ENCODE measurements around the gene SORCS1.

The SORCS1 gene

DNA sequence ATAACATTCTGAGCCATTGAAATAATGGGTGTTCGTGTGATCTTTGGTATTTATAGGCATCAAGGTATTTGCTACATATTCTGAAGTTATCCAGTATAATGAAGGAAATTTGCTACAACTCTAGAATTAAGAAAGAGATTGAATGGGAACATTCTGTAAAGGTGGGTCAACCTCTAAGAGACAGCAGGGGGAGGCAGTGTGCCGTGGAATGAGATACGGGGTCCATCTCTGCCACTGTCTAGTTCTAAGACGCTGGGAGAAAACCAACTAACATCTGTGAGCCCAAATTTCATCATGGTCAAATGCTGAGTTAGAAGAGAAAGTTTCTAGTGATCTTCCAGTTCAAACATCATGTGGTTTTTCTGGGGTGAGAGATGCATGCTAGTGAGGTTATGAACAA is 368.9 kb downstream of the SORCS1 start:
- DNase-seq = no peak

DNA sequence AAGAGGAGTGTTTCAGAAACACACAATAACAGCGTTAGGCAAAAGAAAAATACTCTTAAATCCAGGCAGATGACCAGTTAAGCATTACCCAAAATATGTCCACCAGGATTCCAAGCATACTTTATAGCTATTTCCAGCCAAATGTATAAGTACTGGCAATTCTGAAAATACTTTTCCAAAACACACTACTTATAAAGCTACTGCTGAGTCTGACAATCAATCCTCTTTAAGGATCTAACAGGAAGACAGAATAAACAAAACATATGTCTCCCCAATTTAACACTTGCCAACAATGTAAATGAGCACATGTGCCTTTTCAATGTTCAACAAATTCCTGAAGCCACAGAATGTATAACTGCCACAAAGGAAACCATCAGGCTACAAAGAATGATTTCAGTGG is 370.9 kb downstream of the SORCS1 start:
- no peak for DNase-seq

DNA sequence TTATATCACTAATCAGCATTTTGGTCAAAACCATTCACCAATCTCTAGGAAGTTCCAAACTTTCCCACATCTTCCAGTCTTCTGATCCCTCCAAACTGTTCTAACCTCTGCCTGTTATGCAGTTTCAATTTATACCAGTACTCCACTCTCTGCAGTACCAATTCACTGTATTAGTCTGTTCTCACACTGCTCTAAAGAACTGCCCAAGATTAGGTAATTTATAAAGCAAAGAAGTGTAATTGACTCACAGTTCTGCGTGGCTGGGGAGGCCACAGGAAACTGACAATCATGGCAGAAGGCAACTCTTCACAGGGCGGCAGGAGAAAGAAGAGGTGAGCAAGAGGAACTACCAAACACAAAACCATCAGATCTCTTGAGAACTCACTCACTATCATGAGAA is 374.9 kb downstream of the SORCS1 start:
- no peak for DNase-seq

DNA sequence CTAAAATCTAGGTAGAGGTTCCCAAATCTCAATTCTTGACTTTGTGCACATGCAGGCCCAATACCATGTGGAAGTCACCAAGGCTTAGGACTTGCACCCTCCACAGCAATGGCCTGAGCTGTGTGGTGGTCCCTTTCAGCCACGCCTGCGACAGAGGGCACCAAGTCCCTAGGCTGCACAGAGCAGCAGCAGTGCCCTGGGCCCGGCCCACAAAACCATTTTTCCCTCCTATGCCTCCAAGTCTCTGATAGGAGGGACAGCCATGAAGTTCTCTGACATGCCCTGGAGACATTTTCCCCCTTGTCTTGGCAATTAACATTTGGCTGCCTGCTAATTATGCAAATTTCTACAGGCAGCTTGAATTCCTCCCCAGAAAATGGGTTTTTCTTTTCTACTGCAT is 375.5 kb downstream of the SORCS1 start:
- no peak for DNase-seq

DNA sequence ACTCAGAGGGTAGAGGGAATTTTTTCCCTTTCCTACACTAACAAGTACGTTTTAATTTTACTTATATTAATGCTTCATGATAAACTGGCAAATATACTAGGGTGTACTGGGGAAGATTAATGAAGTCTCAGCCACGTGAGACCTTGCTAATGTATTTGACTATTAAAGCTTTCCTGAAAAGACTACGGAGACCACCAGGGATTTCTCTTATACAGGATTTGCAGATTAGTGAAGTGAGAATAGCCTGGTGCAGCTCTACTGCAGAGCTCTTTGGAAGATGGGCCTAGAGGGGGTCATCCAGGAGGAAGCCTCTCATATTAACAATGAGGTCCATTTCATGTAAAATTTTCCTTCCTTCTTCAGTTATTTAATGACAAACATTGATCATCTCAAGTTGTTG is 379.0 kb downstream of the SORCS1 start:
- no peak for DNase-seq

DNA sequence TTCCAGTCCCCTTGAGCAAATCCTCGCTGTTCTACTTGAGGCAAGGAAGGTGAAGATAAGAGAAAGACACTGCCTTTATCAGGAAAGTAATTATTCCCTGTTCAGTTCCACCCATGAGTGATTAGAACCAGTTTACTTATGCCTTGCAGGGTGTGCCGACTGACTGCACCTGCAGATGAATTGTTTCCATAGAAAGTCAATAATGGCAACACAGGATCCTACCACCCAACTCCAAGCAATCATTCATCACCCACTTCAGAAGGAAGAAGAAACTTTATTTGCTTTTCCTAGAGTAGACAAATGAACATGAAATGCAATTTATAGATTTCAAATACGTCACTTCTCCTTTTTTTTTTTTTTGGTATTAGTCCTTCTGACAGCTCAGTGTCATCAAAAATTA is 383.9 kb downstream of the SORCS1 start:
- DNase-seq = no peak

DNA sequence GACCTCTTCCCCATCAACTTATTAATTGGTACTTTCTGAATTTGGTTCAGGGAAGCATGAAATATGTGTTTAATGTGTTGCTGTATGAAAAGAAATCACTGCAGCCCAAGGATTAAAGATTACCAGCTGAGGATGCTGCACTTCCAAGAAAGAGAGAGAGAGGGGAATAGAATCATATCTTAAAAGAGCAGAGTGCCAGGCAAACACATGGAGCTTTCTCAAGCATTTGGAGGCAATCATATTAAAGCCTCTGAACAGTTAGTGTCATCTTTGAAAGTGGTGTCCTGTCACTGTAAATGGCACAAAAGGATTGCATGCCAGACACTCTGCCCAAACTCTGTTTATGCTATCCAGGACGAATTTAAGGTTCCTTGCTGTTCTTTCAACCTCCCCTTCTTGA is 386.7 kb downstream of the SORCS1 start:
- DNase-seq = no peak

DNA sequence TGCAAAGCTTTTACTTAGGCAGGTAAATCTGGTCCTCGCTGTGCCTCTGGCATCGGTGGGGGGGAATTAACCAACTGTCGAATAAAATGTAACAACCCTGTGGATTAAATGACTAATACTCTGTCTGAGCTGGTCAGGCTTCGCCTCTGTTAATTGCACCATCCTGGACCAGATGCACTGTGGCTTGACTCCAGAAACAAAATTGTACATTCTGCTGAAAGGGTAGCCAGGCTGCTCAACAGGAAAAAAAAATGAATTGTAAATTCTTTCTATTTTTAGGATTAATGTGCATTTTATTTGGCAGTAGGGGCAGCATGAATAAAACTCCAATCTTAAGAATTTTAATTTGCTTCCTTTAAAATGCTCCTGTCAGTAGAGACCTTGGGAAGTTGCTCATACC is 389.4 kb downstream of the SORCS1 start:
- DNase-seq = no peak

DNA sequence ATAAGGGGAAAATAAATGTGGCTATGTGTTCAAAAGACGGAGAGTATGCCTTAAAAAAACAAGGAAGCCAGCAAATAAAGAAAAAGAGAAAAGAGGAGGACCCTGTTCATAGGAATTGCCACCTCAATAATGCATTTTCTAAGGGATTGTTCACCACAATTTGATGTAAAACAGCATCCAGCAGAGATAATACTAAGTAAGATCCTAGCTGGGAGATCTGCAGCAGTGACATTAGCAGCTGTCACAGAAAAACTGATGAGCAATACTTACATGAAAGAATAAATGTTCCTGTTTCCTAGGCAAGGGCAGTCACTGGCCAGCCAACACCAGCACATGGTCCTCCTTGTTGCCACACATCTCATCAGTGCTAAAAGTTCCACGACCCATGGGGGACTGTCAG is 391.5 kb downstream of the SORCS1 start:
- DNase-seq = no peak

DNA sequence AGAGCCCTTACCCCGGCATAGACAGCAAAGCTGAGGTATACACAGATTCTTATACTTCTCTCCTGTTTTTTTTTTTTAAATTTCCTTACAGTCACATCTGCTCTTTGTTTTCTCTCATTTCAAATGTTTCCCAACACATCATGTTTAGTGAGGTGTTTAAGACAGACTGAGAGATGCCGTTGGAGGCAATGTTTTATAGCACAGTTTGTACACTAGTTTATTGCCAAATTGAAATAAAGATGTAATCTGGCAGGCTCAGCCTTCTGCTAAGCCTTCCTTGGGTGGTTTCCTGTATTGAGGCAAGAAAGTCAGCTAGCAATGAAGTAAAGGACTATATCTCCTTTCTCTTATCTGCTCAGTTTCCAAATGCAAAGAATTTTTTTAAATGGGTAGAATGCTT is 393.4 kb downstream of the SORCS1 start:
- DNase-seq = no peak

DNA sequence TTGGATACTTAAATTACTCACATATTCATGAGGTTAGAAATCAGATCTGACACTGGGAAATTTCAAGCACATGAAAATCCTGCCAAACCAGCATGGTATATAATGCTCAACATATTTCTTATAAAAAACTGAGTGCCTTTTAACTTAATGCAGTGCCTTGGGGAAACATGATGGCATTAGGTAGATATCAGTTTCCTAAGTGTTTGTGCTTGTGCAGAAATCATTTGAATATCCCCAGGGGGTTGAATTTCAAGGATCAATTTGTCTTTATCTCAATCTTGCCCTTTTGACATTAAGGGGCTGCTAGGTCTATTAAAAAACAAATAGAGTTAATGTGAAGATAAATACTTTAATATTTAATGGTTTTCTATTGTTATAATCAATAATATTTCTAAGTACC is 396.3 kb downstream of the SORCS1 start:
- DNase-seq = no peak

DNA sequence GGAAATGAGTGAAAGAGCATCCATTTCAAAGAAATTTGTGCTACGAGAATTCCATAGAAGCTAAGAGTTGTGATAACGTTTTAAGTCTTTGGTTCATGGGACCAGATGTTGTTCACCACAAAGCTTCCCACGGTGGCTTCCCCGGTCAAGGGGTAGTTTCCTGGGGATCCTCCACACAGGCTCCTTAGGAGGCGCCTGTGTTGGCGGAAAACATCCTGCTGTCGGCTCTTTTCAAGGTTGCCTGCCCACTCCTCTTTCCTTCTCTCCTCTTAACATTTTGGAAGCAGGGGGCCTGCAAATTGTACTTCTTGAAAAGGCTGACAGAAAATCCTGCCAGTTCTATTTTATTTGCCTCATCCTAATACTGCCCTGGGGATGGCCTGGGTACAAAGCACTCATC is 398.6 kb downstream of the SORCS1 start:
- no peak for DNase-seq

DNA sequence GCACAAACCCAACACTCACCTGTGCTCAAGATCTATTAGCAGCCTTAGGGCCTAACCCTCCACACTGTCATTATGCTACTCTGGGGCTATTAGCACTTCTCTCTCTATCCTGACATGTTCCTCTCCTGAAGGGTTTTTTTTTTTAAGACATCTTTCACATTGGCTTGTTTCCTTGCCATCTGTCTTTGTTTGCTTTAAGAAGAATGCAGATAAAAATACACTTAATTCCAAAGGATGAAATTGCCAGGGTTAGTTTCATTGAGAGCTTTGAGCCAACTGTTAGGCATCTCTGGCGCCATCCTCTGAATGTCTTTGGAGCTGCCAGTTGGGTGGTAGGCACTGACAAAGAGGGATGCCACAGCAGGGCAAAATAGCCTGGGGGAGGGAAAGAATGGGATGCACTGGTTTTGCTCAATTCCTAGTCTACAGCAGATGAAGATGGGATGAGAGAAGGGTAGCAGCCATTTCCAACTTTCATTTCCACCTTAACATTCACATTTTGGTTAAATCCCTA is 399.2 kb downstream of the SORCS1 start:
- DNase-seq = no peak

DNA sequence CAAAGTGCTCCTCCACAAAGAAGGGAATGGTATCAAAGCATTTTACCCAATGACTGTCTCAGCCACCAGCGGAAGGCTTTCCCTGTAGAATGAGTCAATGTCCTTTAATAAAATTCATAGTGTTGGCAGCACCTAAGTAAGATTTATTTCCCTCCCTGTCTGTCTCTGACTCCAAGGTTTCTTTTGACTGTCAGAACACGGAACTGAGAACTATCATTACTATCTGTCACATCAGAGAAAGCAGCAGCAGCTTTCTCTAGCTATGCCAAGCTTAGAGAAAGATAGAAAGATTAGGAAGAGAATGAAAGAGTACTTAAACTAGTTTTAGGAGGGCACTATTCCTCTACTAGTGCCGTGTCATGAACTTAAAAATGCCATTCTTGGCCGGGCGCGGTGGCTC is 400.1 kb downstream of the SORCS1 start:
- no peak for DNase-seq

DNA sequence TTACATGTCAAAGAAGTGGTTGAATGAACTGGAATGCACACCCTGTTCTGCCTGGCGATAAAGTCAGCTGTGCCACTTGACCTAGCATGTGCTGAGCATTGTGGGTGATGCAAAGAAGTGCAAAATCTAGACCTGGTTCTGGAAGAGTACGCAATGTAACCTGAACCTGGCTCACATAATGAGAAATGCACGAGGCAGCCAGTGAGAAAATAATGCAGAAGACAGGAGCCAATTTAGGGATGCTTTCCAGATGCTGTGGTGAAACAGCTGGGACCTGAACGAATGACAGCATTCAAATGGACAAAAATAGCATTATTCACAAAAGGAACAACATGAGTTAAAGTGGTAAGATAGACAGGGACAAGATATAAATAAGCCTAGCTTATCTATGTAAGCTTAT is 402.6 kb downstream of the SORCS1 start:
- DNase-seq = no peak

DNA sequence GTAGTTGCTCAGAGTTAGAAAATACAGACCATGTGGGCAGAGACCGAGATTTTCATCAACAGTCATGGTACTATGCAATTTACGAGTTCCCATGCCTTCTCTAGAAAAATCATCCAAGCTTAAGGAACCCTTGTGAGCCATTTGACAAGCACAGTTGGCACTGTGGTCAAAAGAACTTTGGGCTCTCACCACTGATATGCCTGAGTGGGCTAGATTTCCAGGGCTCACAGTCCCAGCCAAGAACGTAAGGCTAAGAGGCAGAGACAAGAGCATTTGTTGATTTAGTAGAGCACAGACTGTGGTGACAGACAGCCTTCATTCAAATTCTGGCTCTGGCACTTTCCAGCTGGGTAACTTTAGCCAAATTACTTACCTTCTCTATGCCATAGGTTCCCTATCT is 407.0 kb downstream of the SORCS1 start:
- no peak for DNase-seq

DNA sequence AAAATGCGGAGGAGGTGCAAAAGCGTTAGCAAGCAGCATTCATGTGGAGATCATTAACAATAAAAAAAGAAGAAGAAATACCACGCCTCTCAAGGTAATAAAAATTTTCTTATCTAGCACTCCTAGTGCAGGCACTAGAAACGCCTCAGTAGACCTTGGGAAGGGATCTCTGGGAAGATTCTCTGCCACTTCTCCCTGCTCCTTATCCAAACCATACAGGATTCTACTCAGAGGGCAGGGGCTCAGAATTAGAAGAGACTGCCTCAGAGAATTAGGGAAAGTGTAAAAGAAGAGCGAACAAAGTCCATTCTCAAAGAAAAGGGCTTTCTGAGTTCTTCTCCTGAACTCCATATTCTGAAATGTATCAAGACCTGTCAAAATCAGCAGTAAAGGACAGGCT is 413.4 kb downstream of the SORCS1 start:
- no peak for DNase-seq

DNA sequence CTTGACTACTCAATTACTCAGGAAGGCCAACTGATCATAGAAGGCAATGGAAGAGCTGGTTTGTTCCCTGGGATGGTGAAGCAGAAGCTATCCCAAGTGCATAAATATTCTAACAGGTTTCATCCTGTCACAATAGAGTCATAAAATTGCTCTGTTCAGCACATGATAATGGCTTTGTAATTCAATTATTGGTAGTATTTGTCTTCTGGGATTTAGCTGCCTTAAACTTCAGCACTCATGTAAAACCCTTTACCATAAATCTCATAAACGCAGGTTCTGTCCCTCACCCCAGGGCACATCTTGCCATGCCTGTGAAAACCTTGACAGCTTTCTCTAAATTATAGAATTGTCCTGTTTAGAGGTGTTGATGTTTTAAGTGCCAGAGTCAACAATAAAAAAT is 417.6 kb downstream of the SORCS1 start:
- DNase-seq = no peak

DNA sequence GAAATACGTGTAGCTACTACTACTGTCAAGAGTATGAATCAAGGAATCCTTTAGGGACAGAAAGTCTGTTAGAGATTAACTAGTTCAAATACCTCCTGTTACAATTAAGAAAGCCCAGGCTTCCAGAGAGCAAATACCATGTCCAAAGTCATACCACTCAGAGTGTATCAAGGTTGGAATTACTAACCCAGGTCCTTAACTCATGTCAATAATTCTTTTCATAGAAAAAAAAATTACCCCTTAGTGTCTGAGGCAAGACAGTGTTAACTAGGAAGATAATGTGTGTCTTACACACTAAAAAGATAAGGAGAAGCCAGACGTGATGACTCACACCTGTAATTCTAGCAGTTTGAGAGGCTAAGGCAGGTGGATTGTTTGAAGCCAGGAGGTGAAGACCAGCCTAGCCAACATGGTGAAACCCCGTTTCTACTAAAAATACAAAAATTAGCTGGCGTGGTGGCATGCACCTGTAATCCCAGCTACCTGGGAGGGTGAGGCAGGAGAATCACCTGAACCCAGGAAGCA is 423.4 kb downstream of the SORCS1 start:
- no peak for DNase-seq

DNA sequence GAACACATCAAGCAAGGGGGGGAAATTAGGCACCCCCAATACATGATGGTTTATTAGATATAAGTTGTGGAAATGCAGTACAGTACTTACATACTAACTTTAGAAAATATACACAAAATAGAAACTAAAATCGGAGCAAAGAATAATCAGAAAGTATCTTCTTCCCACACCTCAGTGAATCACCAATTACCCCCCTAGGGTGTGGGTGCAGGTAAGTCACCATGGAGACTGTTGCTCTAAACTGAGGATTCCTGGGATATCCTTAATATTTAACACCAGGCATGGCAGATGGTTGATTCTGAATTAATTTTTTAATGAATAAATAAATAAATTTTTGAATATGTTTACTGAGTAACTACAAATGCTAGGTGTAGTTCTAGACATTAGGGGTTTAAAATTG is 424.4 kb downstream of the SORCS1 start:
- no peak for DNase-seq

DNA sequence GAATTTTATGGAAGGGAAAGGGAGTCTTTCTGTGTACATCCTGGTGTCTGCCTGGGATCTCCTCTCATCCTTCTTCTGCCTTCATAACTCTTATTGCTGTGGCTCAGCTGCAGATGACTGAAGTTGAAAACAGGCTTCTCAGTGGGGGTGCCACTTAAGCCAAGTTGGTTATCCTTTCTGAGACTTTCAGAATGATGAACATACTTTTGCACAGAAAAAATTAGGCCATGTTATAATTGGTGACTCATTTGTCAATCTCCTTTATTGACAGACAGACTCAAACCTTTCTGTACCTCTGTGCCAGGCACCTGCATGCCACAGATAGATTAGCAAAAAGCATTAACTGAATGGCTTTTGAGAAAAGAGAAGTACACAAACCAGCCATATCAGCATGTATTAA is 430.3 kb downstream of the SORCS1 start:
- no peak for DNase-seq

DNA sequence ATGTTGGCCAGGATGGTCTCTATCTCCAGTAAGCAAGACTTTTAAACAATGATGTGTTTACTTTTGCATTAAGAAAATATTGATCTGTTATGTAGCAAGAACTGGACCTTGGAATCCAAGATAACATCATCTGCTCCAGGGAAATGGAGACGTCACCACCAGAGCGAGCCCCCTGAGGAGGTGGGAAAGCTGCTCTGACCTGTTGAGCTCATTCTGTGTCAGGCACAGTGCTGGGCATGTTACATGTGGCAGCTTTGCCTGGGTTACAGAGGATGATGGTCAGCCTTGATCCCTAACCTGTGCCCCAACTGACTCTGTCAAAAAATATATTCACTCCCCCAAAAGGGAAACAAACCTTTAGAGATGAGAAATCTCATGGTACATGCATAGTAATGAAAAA is 436.3 kb downstream of the SORCS1 start:
- DNase-seq = no peak

DNA sequence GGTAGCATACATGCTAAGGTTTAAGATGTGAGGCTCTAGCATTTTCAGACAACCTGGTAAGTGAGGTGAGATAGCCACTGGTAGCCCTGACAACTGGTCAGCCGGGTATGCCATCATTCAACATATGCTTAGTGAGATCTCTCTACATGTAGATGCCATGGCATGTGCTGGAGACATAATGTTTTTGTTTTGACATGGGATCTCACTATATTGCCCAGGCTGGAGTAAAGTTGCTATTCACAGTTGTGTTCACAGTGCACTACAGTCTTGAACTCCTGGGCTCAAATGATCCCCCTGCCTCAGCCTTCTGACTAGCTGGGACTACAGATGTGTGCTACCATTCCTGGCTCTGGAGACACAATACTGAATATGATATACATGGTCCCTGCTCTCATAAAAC is 437.3 kb downstream of the SORCS1 start:
- no peak for DNase-seq

DNA sequence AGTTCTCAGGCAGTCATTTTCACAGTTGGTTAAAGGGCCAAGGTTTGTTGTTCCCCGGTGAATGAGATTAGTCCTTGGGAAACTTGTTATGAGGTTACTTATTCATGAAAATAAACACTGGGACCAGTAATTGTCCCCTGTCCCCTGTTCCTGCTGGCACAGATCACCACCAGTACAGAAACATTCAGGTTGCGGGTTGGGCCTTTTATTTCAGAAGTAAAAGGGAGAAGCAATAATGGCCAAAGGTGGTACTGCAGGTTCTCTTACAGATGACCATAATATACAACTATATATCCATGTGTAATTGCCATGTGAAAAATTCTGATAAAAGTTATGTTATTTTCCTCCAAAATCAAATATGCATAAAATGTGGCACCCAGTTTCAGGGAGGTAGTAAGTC is 442.0 kb downstream of the SORCS1 start:
- no peak for DNase-seq

DNA sequence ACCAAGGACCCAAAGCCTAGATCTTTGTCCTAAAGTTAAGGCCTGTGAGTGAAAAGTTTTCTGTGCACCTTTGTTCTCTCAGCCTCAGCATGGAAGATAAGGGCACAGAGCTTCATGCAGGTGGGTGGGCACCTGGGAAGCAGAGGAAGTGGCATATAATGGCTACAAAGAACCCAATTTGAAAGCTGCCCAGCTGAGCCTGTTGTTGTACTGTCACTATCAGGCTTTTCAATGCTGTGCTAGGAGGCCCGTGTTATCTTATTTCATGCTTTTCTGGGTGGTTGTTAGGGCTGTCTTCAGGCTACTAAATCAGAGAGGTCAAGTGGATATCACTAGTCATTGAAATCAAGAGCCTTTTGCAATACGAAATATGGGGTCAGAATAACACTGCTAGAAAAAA is 443.8 kb downstream of the SORCS1 start:
- DNase-seq = no peak

DNA sequence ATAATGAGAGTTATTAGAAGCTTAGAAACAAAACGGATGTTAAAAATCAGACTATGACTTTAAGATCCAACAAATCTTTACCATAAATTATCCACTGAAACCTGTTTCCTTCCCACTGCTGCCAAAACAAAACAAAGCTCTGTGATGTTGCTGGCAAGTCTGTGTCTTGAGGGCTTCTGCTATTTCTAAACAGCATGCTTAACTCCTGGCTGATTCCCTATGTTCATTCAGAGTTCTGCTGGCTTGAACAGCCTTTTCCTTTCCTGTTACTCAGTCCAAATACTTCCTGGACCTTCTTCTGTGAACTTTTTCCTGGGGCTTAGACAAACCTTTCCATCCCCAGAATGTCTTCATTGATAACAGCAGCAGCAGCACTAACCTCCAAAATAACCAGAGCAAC is 448.1 kb downstream of the SORCS1 start:
- no peak for DNase-seq
